Kidney capillary endothelial cell (primary cell): ENCODE measurements around the gene CYBRD1.
"Not testable (repeated sequence)": the region's sequence is repeated elsewhere in the genome, so short reads cannot be mapped to it uniquely, and the experiment has no call there.

ENCODE experiments used
- DNase-seq: peaks from one replicate; pipeline ENCODE4 v3.0.0-alpha.2; 2018; ENCODE audit warnings: low spot score

The CYBRD1 gene

DNA sequence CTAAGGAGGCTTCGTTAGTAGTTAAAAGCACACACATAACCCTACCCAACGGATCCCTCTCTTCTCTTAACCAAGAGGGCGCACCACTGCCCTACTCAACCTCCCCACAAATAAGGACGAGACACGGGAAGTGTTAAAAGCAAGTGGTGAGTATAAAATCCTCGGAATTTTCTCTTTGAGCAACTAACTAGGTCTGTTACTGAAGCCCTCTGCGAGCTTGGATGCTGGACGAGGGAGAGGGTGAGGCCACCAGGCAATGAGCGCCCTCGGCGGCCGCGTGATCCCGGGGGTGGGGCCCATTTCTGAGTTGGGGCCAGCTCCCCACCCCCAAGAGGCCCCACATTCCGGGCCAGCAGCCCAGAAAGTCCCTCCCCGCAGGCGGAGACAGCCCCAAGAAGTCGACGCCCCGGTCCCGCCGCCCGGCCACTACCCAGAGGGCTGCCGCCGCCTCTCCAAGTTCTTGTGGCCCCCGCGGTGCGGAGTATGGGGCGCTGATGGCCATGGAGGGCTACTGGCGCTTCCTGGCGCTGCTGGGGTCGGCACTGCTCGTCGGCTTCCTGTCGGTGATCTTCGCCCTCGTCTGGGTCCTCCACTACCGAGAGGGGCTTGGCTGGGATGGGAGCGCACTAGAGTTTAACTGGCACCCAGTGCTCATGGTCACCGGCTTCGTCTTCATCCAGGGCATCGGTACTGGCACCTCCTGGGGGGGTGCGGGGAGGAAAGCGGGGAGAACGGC is at the start of gene CYBRD1:
CYBRD1 (plus strand) TSS at position 423 of the 736 bp plus-strand sequence; CDS start at position 495, 72 bp downstream.
- peak; percentile 9 for DNase-seq

GRCh38 chr2:171475979-171476378 is 46.3 kb upstream of the CYBRD1 start:
- no peak for DNase-seq

- DNase-seq, result peak; percentile 57
These were observed 43.9 kb upstream of the CYBRD1 start for GRCh38 chr2:171478345-171478744.

DNA sequence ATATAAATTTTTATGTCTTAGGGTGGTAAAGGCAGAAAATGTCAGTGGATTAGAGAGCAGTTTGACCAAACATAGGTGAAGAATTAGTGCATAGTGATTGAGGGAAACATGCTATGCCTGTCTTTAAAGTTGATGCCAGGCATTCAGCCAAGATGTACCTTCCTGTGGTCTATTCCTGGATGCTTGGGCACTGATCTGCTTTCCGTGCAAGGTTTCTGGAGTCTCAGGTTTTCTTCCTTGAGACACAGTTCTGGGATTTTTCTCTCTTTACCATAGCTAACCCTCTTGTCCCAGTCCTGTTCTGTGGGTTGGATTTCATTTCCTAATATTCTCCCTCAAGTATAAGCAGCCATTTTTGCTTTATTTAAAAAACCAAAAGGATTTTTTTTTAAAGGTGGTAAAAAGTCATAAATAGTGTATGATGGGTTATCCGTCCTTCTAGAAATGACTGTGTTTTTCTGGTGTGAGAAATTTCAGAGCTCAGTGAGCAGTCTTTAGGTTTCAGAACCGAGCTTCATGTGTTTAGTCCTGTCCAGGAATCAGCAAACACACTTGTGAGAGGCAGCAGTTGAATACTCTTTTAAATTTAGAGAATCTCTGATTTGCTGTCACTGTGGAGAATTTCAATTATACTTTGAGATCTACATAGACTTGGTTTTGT is 43.0 kb upstream of the CYBRD1 start:
- no peak for DNase-seq

DNA sequence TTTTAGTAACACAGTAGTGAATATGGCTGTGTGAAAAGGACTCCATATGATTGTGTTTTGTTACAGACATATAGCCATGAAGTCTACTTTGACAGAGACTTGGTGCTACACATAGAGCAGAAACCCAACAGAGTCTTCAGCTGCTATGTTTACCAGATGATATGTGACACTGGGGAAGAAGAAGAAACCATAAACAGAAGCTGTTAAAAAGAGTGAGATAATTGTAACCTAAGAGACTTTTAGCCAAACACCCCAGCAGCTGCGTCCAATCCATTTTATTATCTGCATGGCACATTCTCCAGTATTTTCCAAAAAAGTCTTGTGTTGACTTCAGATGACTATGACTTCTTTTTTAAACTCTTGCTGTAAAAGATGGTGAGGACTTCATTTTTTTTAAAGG is 41.4 kb upstream of the CYBRD1 start:
- no peak for DNase-seq

GRCh38 chr2:171482308-171482707 is 40.0 kb upstream of the CYBRD1 start:
- DNase-seq, result no peak

- DNase-seq, result no peak
These were observed 39.4 kb upstream of the CYBRD1 start for GRCh38 chr2:171482877-171483276.

GRCh38 chr2:171483793-171484192 is 38.5 kb upstream of the CYBRD1 start:
- no peak for DNase-seq

- DNase-seq, result no peak
These were observed 37.2 kb upstream of the CYBRD1 start for GRCh38 chr2:171485116-171485515.

GRCh38 chr2:171487201-171487600 is 35.1 kb upstream of the CYBRD1 start:
- DNase-seq, result no peak

GRCh38 chr2:171487803-171488259 is 34.4 kb upstream of the CYBRD1 start:
- no peak for DNase-seq

GRCh38 chr2:171490577-171490976 is 31.7 kb upstream of the CYBRD1 start:
- no peak for DNase-seq

DNA sequence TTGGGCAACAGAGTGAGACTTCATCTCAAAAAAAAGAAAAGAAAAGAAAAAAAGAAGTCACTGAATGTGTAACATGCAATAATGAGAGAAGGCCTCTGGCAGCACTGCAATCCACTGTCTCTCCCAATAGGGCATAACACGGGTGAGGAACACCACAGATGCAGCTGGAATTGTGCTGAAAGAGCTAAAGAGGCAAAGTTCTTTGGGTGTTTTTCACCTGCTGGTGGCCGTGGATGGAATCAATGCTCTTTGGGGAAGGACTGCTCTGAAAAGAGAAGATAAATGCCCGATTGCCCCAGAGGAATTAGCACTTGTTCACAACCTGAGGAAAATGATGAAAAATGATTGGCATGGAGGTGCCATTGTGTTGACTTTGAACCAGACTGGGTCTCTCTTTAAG is 31.0 kb upstream of the CYBRD1 start:
- DNase-seq, result no peak

DNA sequence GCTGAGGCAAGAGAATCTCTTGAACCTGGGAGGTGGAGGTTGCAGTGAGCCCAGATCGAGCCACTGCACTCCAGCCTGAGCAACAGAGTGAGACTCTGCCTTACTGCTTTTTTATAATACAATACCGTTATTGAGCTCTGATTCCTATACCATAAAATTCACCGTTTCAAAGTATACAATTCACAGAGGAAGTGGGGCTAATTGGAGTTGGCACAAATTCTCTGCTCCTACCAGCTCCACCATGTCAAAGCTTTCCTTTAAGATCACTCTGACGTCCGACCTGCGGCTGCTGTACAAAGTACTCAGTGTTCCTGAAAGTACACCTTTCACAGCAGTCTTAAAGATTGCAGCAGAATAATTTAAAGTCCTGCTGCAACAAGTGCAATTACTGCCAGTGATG is 29.6 kb upstream of the CYBRD1 start:
- DNase-seq, result no peak

DNA sequence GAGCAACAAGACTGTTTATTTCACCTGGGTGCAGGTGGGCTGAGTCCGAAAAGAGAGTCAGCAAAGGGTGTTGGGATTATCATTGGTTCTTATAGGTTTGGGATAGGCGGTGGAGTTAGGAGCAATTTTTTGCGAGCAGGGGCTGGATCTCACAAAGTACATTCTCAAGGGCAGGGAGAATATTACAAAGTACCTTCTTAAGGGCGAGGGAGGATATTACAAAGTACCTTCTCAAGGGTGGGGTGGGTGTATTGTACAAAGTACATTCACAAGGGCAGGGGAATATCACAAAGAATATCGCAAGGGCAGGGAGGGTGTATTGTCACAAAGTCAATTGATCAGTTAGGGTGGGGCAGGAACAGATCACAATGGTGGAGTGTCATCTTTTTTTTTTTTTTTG is 24.6 kb upstream of the CYBRD1 start:
- DNase-seq, result not testable (repeated sequence)

DNA sequence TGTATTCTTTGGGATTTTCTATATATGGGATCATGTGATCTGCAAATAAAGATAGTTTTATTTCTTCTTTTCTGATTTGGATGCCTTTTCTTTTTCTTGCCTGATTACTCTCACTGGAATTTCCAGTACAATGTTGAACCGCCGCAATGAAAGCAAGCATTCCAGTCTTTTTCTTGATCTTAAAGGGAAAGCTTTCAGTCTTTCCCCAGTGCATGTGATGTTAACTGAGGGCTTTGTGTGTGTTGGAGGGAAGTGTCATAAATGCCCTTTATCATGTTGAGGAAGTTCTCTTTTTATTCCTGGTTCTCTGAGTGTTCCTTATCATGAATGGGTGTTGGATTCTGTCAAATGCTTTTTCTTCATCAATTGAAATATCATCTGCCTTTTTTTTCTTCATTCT is 16.9 kb upstream of the CYBRD1 start:
- no peak for DNase-seq

DNA sequence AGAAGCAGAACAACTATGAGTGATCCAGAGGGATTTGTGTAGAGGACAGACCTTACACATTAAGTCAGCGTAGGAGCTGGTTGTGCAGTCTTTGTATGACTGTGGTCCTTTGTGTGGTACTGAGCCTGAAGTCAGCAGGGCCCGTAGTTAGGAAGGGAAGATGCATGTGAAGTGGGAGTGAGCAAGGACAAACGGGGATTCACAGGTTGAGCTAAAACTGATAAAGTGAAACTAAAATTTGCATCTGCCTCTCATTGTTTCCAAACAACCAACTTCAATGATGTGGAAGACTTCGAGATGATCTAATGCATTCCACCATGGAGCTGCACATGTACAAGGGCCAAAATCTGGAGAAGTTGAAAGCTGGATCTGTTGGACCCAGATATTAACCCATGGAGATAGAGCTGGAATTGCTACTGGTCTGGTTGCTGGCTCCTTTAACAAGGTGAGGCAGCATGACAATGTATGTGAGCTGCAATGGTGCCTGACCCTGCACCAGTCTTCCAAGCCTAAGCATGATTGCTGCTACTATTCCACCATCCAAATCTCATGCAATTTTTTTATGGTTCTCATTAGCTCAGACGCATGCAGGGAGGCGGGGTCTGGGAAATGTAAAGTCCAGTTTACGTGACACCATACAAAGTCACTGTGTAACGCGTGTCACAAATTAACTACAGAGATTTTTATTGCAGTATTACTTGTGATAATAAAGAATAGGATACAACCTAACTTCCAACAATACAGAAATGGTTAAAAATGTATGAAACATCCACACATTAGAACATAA is 12.1 kb upstream of the CYBRD1 start:
- DNase-seq, result no peak

DNA sequence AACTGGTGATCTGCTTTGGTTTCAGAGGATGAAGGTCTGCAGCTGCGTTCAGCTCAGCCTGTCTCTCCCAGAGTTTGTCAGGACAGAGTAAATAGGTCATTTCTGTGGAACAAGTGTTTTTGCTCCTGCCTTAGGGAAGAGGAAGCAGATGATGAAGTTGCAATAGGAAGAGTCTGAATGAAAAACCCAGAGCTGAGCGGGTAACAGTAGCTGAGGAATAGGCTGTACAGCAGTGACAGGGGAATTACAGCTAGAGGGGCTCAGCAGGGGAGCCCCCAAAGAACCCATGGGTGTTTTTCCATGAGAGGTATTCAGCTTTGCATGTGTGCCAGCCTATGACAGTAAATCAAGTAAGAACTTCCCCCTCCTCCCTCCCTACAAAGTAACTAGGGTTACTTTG is 10.3 kb upstream of the CYBRD1 start:
- DNase-seq, result no peak

- no peak for DNase-seq
These were observed 9.5 kb upstream of the CYBRD1 start for GRCh38 chr2:171512683-171513195.

DNA sequence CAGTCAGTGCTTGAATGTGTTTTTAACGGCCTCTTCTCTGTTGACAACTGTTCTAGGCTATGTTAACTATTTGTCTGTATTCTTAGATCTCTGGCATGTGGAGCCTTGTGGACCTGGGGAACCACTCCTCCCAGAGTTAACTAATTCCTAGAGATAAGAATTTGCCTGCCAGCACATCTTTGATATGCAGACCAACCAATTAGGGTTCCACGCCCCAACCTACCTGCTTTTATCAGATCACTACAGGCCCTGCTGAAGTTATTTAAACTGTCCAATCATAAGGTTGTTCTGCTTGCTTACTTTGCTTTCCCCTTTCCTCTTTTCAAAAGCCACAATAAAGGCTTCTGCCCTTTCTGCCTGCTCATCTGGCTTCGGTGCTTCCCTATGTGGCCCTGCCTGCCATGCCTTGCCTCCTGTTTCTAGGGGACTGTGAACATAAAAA is 8.5 kb upstream of the CYBRD1 start:
- DNase-seq, result no peak

GRCh38 chr2:171514908-171515582 is 7.2 kb upstream of the CYBRD1 start:
- no peak for DNase-seq
